SK-N-DZ (cell line): ENCODE data around the gene PSME3. TPM values are rescaled to one million over a fixed set of nuclear protein-coding genes. Genes with fewer than 3 reads are reported as not detected.

Experiments
- DNase-seq: peaks from one replicate; pipeline ENCODE4 v3.0.0-alpha.2; 2015; ENCODE audit warnings: low spot score
- polyA plus RNA-seq, 2 experiments: library from polyadenylated mRNA; depleted of rRNA; stranded (reverse); fragments of >200 nt; gene quantifications; 2 replicates each; pipeline ENCODE4 v1.2.3, GENCODE V29; 2014

Gene PSME3, protein sequence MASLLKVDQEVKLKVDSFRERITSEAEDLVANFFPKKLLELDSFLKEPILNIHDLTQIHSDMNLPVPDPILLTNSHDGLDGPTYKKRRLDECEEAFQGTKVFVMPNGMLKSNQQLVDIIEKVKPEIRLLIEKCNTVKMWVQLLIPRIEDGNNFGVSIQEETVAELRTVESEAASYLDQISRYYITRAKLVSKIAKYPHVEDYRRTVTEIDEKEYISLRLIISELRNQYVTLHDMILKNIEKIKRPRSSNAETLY
- 145 and 162 TPM in 2 replicates for polyA plus RNA-seq (2014; cell fraction: cytosol; rRNA removed)
- 84.6 and 105 TPM in 2 replicates for polyA plus RNA-seq (2014; cell fraction: nucleus; rRNA removed)

DNA sequence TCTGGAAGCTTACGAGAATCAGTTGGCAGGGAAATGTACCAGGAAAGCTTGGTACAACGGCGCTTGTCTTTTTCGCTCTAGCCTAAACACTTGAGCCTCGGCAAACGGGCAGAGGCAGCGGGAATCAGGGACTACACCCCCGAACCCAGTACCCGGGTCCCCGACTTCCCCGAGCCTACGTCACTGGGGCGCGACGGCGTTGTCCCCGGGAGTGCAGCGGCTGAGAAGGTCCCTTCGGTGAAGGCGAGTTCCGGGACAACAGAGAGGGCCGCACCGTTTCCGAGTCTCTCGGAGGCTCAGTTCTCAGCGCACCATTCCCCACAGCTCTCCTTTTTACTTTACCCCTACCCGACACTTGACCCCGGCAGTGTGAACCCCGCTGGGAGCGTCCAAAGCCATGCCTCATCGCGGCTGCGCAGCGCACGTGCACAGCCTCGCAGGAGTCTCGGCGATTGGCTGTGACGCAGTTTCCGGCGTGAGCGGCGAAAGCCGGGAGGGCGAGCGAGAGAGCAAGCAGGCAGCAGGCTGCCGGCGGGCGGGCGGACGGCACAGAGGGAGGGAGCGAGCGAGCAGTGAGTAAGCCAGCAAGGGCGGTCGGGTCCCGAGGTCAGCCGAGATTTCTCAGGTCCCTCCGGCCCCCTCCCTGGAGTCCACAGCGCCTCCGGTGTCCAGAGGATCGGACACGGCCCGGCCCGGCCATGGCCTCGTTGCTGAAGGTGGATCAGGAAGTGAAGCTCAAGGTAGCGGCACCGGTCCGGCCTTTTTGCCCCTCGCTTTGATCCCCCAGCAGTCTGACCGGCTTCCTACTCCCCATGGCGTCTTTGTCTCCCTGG lies at the start of gene PSME3:
Gene PSME3 (plus strand): TSS at position 464 of the 833 bp plus-strand sequence. CDS start 235 bp downstream, at position 699.
- DNase-seq = peak; percentile 91

DNA sequence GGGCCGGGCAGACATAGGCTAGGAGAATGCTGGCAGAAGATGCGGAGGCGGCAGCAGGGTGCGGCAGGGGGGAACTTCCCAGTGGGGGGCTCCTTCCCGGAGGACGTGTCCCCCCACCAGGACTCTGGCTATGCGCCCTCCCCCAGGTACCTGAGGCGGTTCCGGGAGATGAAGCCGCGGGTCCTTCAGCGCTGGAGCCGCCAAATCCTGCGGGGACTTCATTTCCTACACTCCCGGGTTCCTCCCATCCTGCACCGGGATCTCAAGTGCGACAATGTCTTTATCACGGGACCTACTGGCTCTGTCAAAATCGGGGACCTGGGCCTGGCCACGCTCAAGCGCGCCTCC lies 49.4 kb upstream of the PSME3 start:
- DNase-seq = no peak

DNA sequence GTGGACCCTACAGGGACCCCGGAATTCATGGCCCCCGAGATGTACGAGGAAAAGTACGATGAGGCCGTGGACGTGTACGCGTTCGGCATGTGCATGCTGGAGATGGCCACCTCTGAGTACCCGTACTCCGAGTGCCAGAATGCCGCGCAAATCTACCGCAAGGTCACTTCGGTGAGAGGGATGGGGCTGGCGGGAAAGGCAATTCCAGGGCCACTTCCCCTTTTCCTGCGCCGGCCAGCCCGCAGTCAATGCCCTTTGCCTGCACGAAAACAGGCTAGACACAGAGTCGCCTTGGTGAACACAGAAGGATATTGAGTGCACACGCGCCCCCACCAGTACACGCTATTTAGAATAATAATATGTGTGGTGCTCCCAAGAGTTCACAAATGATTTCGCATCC lies 48.8 kb upstream of the PSME3 start:
- DNase-seq = no peak

DNA sequence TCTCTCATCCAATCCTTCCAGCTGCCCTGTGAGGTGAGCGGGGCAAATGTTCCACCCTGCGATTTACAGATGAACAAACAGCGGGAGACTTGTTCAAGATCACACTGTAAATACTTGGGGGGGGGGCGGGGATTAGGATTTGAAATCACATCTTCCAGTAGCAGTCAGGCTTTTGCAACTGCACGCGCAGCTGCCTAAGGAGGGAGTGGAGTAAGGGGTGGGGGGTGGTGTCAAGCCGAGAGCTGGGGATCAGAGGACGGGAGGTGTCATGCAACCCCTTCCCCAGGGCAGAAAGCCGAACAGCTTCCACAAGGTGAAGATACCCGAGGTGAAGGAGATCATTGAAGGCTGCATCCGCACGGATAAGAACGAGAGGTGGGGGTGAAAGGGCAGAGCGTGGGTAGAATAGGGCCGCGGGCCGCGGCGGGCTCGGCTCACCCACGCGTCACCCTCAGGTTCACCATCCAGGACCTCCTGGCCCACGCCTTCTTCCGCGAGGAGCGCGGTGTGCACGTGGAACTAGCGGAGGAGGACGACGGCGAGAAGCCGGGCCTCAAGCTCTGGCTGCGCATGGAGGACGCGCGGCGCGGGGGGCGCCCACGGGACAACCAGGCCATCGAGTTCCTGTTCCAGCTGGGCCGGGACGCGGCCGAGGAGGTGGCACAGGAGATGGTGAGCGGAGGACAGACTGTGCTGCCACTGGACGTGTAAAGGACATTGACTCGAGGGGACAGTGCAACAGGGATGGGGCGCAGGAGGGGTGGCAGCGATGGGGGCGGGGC lies 48.2 kb upstream of the PSME3 start:
- DNase-seq = no peak

DNA sequence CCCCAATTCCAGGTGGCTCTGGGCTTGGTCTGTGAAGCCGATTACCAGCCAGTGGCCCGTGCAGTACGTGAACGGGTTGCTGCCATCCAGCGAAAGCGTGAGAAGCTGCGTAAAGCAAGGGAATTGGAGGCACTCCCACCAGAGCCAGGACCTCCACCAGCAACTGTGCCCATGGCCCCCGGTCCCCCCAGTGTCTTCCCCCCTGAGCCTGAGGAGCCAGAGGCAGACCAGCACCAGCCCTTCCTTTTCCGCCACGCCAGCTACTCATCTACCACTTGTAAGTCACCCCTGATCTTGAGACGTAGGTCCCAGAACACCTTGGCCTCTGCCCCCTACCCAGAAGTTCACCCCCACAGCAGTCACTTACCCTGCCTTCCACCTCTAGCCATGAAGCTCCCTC lies 45.9 kb upstream of the PSME3 start:
- DNase-seq = no peak

DNA sequence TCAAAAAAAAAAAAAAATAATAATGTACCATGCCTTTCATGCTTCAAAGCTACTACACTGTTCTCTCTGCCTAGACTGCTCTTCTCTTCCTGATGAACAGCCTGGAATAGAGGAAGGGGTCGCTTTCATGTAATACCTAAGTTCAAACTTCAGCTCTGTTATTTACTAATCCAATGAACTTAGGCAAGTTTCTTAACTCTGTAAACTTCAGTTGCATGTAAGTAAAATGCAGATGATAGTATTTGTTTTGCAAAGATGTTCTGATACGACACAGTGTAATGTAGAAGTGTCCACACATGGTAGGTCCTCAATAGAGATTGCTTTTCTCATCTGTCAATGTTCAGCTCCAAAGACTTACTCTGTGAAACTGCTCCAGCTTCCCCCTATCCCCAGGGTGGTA lies 41.2 kb upstream of the PSME3 start:
- no peak for DNase-seq

DNA sequence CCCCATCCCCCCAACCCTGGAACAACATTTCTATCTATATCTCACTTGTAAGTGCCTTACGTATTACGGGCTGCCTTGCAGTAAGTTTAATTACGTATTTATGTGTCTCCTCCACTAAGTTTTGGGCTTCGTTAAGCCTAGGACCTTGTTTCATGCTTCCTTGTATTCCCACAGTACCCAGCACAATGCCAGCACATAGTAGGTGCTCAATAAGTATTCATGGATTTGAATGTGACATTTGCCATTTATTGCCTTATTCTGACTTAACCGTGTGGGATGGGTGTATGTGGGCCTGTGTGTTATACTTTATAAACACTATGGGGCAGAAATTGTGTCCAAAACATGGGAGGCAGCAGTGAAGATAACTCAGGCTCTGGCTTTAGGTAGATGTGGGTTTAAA lies 40.7 kb upstream of the PSME3 start:
- DNase-seq = no peak

DNA sequence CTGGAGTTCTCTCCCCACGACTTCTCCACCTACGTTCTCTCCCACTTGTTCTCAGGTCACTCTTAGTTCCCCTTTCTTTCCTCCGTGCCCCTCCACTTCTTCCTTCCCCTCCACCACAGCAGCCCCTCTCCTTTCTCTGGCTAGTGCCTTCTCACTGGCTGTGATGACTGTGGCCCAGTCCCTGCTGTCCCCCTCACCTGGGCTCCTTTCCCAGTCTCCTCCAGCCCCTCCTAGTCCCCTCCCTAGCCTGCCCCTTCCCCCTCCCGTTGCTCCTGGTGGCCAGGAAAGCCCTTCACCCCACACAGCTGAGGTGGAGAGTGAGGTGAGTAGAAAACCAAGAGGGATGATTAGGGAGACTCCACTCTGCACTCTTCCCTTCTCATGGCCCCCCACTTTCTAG lies 38.1 kb upstream of the PSME3 start:
- DNase-seq = no peak

DNA sequence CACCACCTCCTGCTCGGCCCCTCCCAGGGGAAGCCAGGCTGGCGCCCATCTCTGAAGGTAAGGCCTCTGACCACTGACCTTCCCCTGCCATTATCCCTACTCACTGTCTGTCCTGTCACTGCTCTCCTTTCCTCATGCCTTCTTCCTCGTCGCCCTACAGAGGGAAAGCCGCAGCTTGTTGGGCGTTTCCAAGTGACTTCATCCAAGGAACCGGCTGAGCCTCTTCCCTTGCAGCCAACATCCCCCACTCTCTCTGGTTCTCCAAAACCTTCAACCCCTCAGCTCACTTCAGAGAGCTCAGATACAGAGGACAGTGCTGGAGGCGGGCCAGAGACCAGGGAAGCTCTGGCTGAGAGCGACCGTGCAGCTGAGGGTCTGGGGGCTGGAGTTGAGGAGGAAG lies 37.7 kb upstream of the PSME3 start:
- DNase-seq = no peak

DNA sequence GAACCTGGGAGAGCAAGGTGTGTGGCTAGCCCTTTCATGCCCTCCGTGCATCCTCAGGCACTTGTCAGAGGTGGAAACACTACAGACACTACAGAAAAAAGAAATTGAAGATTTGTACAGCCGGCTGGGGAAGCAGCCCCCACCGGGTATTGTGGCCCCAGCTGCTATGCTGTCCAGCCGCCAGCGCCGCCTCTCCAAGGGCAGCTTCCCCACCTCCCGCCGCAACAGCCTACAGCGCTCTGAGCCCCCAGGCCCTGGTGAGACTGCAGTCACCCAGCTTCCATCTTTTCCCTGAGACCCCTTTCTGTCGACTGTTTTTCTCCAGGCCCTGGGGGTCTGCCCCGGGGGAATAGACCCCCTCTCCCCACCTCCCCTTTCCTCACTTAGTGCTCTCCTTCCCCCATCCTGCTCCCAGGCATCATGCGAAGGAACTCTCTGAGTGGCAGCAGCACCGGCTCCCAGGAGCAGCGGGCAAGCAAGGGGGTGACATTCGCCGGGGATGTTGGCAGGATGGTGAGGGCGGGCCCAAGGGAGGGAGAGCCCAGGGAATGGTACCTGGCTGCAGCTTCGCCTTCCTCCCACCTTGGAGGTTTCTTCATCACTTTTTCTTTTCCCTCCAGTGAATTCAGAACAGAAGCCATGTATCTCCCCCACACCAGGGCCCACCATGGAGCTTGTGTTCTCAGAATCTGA lies 37.0 kb upstream of the PSME3 start:
- DNase-seq = no peak

DNA sequence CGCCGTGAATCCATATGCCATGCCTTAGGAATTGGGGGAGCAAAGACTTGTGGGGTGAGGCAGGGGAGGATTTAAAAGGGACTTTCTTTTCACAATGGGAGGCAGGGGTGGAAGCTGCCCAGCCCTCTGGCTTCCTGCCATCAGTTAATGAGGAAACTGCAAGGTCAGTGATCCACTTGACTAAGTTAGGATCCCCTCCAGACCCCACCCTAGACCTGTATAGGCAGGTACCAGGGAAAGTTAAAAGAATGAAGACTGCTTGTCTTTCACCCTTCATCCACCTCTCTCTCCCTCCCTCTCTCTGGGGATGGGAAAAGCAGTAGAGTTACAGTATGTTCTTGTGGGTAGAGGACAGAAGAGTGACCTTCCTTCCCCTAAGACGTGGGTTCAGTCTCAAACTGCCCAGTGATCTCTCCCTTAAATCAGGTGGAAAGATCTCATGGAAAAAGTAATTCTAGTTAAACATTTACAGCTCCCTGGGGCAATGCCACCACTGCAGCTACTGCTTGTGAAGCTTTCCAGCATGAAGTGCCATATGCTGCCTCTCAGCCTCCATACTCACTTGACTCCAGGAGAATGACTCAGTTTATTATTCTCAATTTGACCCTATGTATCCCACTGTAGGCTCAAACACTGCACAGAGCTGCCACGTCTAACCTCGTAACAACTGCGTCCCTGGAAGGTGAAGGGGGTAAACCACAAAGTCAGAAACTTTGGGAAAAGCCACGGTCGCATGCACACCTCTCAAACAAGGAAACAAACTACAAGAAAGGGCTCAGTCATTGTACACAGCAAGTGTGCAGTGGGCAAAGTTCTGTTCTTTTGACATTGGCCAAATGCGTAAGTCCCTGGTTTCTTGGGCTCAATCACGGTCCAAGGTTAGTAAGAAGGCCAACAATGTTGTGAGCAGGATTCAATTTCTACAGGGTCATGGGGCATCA lies 35.9 kb upstream of the PSME3 start:
- no peak for DNase-seq

DNA sequence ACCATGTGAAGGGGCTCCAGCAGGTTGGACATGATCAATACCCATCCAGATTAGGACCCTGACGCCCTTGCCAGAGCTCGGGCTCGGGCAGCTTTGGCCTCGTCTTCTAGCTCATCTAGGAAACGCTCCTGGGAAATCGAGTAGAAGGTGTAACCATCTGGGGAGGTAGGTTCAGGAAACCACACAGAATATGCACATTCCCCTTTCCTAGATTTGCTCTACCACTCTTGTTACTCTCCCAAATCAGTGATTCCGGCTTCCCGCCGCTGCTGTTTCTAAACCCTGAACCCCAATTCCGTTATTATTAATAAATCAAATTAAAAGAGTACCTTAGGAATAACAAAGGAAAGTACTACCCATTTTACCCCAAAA lies 35.2 kb upstream of the PSME3 start:
- no peak for DNase-seq

DNA sequence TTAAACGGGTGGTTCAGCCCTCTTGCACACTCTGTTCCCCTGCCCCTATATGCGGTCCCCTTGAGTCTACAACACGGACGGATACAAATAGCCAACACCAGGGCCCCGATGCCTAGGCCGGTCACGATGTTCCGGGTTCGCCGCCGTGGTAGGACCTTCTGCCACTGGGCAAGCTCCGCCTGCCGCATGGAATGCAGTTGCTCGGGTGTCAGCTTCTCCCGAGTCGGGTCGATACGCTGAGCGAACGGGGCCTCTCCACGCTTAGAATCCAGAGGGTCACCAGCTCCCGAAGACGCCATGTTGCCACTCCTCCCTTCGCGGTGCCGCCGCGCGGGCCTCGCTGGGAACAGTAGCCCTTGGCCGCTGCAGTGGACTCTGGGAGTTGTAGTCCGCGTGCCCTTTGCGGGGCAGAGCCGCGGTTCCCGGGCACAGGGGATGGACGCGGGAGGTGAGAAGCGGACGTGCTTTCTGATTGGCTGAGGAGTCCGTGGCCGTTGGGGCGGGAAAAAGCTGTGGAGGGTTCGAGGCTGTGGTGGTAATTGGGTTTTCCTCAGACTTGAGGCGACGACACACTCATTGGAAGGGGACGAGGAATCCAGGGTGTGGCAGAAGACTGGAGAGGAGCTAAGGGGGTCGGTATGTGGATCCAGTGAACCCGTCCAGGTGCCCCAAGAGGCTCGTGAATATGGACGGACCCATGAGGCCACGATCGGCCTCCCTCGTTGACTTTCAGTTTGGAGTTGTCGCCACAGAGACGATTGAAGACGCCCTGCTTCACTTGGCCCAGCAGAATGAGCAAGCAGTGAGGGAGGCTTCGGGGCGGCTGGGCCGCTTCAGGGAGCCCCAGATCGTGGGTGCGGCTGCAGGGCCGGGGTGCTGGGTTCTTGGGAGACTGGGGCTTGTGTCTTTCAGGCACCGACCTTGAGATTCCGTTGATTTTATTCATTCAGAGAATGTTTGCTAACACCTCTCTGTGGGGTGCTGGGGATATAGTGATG lies 34.5 kb upstream of the PSME3 start, which contains the start of the genes CNTD1 and COA3:
Gene CNTD1 (plus strand): TSS at position 479 of the 998 bp plus-strand sequence. CDS start 207 bp downstream, at position 686.
Gene COA3 (minus strand): TSS at position 322 of the 998 bp plus-strand sequence. CDS start 23 bp downstream, at position 299.
- DNase-seq = peak; percentile 92

DNA sequence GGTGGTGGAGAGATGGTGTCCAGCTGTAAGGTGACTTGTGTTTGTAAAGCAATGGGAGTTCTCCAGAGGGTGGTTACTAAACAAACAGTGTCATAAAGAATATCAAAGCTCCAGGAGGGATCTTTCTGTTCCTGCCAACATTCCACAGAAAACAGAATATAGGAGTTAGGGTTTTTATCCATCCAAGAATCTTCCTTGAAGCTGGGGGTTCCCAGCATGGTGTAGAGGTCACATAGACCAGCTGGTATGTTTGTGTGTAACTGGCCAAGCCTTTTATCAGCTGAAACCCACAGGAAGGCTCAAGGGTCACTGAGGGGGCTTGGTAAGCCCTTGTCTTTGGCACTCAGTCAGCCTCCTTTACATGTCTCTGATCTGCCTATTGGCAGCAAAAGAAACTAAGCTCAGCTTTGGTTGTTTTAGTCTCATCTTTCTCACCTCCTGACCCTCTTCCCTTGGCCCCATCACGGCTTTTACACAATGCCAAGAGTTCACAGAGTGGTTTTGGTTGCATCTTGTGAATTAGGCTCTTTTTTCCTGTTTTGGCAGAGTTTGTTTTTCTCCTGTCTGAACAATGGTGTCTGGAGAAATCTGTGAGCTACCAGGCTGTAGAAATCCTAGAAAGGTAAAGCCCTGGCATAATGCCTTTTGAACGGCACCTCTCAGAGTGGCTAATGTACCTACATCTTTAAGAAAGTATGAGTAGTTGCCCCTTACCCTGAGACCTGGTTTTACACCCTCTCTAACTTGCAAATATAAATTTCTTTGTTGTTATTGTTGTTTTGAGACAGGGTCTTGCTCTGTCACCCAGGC lies 29.9 kb upstream of the PSME3 start:
- DNase-seq = no peak

DNA sequence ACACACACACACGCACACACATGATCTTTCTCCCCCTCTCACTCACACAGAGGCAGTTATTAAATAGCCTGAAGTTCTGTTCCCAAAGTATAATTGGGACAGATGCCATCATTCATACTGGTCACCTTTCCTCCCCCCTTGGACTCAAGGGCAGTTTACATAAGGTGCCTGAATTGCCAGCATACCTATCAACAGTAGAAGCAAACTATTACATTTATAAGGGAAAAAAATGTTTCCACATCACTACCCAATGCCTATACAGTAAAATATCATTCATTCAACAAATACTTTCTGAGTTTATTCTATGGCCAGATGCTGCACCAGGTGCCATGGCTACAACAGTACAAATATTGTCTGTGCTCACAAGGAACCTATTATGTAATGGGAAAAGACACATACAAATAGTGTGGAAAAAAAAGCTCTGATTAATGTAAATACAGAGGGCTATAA lies 28.3 kb upstream of the PSME3 start:
- no peak for DNase-seq

DNA sequence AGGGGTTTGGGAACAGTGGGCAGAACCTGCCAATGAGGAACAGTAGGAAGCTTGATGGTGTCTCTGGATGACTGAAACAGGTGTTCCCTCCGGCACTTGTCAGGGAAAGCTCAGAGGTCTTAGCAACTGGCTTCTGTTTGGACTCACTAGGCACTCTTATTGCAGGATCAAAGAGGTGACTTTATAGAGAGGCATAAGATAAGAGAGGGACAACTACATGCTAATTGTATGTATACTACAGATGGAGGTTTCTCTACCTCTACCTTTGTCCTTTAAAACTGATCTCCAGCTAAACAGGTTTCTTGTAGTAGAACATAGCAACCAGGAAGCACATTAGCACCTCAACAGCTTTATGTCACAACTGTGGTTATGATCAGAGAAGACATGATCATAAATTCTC lies 26.9 kb upstream of the PSME3 start:
- DNase-seq = no peak

DNA sequence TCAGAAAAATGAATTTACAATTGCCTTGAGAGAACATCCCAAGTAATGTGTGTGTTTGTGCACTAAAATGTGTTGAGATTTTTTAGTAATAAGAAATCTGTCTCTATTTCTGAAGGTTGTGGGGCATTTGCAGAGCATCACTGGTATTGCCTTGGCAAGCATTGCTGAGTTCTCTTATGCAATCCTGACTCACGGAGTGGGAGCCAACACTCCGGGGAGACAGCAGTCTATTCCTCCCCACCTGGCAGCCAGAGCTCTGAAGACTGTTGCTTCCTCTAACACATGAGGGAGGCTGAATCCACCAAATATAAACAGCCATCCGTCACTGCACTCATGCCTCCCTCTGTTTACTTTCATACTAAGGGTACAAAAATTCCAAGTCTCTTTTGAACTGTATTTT lies 23.9 kb upstream of the PSME3 start:
- DNase-seq = no peak
